ENCODE data around the gene SEC22C.

The SEC22C gene

DNA sequence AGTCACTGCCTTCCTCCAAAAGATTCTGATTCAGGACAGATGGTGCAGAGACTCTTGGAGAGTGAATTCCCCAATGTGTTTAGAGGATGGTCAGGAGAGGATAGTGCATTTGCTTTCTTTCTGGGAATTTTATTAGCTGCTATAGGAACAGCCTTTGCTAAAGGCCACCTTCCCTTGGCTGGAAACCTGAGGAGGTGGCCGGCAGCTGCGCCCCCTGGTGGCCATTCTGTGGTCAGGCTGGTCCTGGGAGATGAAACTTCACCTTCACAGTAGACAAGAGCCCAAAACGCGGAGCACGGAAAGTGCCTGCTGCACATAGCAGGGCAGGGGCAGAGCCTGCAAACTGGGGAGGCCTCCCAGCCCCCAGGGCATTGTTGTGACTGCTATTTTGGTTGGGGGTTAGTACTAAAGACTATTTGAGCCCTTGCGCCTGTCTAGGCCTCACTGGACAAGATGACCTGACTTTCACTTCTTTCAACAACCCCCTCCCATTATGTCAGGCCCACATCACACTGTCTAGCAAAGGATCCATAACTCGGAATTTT is 34.3 kb downstream of the SEC22C start:
- Histone ChIP-seq H3K4me2 (ENCODE audit: low read length) (no peak overlapping the region), H3K18ac (ENCODE audit: low read length) (no peak overlapping the region), H3K79me1 (ENCODE audit: low read length) (no peaks in the 10 kb centered on the region), H3K27ac (ENCODE audit: low read depth, low read length) (no peak overlapping the region), H3K79me2 (ENCODE audit: control insufficient read depth, insufficient read depth, low read length, poor library complexity) (no peaks in the 10 kb centered on the region), H2AK5ac (ENCODE audit: low read length) (no peak overlapping the region), H3K4ac (ENCODE audit: low read depth, low read length) (no peak overlapping the region), H2AFZ (ENCODE audit: insufficient read depth, low read length, poor library complexity) (no peak overlapping the region), H4K12ac (ENCODE audit: low read depth, low read length) (no peak overlapping the region), H2BK120ac (ENCODE audit: insufficient read depth, low read length, poor library complexity) (no peak overlapping the region), H3K4me3 (ENCODE audit: low read depth, low read length) (no peak overlapping the region), H2BK5ac (ENCODE audit: low read depth, low read length, poor library complexity) (no peak overlapping the region), H3K36me3 (ENCODE audit: control insufficient read depth in 1 of 2, insufficient read depth in 2 of 2, low read length in 2 of 2) (peaks cover 0 to 2% of the 10 kb centered on the region in 2 experiments), H3K4me1 (ENCODE audit: control insufficient read depth in 1 of 2, insufficient read depth in 2 of 2, low read length in 2 of 2) (peaks cover 4 to 5% of the 10 kb centered on the region in 2 experiments), H3K14ac (ENCODE audit: low read length) (no peak overlapping the region), H3K9ac (ENCODE audit: low read length) (no peak overlapping the region), H3K27me3 (ENCODE audit: insufficient read depth, low read length) (no peaks in the 10 kb centered on the region), H2BK12ac (ENCODE audit: low read length) (no peak overlapping the region), H3K23ac (ENCODE audit: low read length) (no peak overlapping the region), H4K8ac (ENCODE audit: low read depth, low read length) (no peak overlapping the region), H4K91ac (ENCODE audit: low read depth, low read length) (no peak overlapping the region), H3K9me3 (ENCODE audit: insufficient read depth, low read depth, low read length) (no peaks in the 10 kb centered on the region)
- peak; percentile 58 to 76 for DNase-seq
- WGBS (ENCODE audit: extremely low coverage, insufficient coverage, insufficient read length), result no CpG with 5 or more reads among the region's 7 CpGs

- Histone ChIP-seq H4K8ac (ENCODE audit: low read depth, low read length) (no peak overlapping the region), H3K9ac (ENCODE audit: low read length) (no peak overlapping the region), H3K79me1 (ENCODE audit: low read length) (no peaks in the 10 kb centered on the region), H3K9me3 (ENCODE audit: insufficient read depth, low read depth, low read length) (no peaks in the 10 kb centered on the region), H2BK12ac (ENCODE audit: low read length) (no peak overlapping the region), H3K23ac (ENCODE audit: low read length) (no peak overlapping the region), H3K36me3 (ENCODE audit: control insufficient read depth in 1 of 2, insufficient read depth in 2 of 2, low read length in 2 of 2) (peaks cover 0 to 2% of the 10 kb centered on the region in 2 experiments), H3K4me1 (ENCODE audit: control insufficient read depth in 1 of 2, insufficient read depth in 2 of 2, low read length in 2 of 2) (peaks cover 4 to 5% of the 10 kb centered on the region in 2 experiments), H3K18ac (ENCODE audit: low read length) (no peak overlapping the region), H2BK5ac (ENCODE audit: low read depth, low read length, poor library complexity) (no peak overlapping the region), H4K91ac (ENCODE audit: low read depth, low read length) (no peak overlapping the region), H4K12ac (ENCODE audit: low read depth, low read length) (no peak overlapping the region), H3K79me2 (ENCODE audit: control insufficient read depth, insufficient read depth, low read length, poor library complexity) (no peaks in the 10 kb centered on the region), H3K4me3 (ENCODE audit: low read depth, low read length) (no peak overlapping the region), H2BK120ac (ENCODE audit: insufficient read depth, low read length, poor library complexity) (no peak overlapping the region), H3K27me3 (ENCODE audit: insufficient read depth, low read length) (no peaks in the 10 kb centered on the region), H3K4ac (ENCODE audit: low read depth, low read length) (no peak overlapping the region), H3K27ac (ENCODE audit: low read depth, low read length) (no peak overlapping the region), H3K14ac (ENCODE audit: low read length) (no peak overlapping the region), H2AK5ac (ENCODE audit: low read length) (no peak overlapping the region), H2AFZ (ENCODE audit: insufficient read depth, low read length, poor library complexity) (no peak overlapping the region), H3K4me2 (ENCODE audit: low read length) (no peak overlapping the region)
- no peak for DNase-seq
- no CpG with 5 or more reads among the region's 3 CpGs for WGBS (ENCODE audit: extremely low coverage, insufficient coverage, insufficient read length)
Observed at GRCh38 chr3:42546691-42547213, 35.0 kb downstream of the SEC22C start.

GRCh38 chr3:42545284-42545900 is 36.4 kb downstream of the SEC22C start:
- H3K79me1 ChIP-seq (ENCODE audit: low read length), result no peaks in the 10 kb centered on the region
- no peaks in the 10 kb centered on the region for H3K79me2 ChIP-seq (ENCODE audit: control insufficient read depth, insufficient read depth, low read length, poor library complexity)
- no peaks in the 10 kb centered on the region for H3K36me3 ChIP-seq (ENCODE audit: control insufficient read depth in 1 of 2, insufficient read depth in 2 of 2, low read length in 2 of 2)
- H2BK5ac ChIP-seq (ENCODE audit: low read depth, low read length, poor library complexity), result no peak overlapping the region
- H3K9ac ChIP-seq (ENCODE audit: low read length), result no peak overlapping the region
- H3K23ac ChIP-seq (ENCODE audit: low read length), result no peak overlapping the region
- H2BK120ac ChIP-seq (ENCODE audit: insufficient read depth, low read length, poor library complexity), result no peak overlapping the region
- H3K18ac ChIP-seq (ENCODE audit: low read length), result no peak overlapping the region
- DNase-seq, result no peak
- H3K14ac ChIP-seq (ENCODE audit: low read length), result no peak overlapping the region
- H2BK12ac ChIP-seq (ENCODE audit: low read length), result no peak overlapping the region
- no peak overlapping the region for H3K4me3 ChIP-seq (ENCODE audit: low read depth, low read length)
- no peaks in the 10 kb centered on the region for H3K9me3 ChIP-seq (ENCODE audit: insufficient read depth, low read depth, low read length)
- no CpG with 5 or more reads among the region's 5 CpGs for WGBS (ENCODE audit: extremely low coverage, insufficient coverage, insufficient read length)
- no peak overlapping the region for H3K27ac ChIP-seq (ENCODE audit: low read depth, low read length)
- H4K8ac ChIP-seq (ENCODE audit: low read depth, low read length), result no peak overlapping the region
- no peak overlapping the region for H2AFZ ChIP-seq (ENCODE audit: insufficient read depth, low read length, poor library complexity)
- H4K91ac ChIP-seq (ENCODE audit: low read depth, low read length), result no peak overlapping the region
- peaks cover 4 to 5% of the 10 kb centered on the region in 2 experiments for H3K4me1 ChIP-seq (ENCODE audit: control insufficient read depth in 1 of 2, insufficient read depth in 2 of 2, low read length in 2 of 2)
- H4K12ac ChIP-seq (ENCODE audit: low read depth, low read length), result no peak overlapping the region
- no peaks in the 10 kb centered on the region for H3K27me3 ChIP-seq (ENCODE audit: insufficient read depth, low read length)
- no peak overlapping the region for H2AK5ac ChIP-seq (ENCODE audit: low read length)
- no peak overlapping the region for H3K4me2 ChIP-seq (ENCODE audit: low read length)
- no peak overlapping the region for H3K4ac ChIP-seq (ENCODE audit: low read depth, low read length)

DNA sequence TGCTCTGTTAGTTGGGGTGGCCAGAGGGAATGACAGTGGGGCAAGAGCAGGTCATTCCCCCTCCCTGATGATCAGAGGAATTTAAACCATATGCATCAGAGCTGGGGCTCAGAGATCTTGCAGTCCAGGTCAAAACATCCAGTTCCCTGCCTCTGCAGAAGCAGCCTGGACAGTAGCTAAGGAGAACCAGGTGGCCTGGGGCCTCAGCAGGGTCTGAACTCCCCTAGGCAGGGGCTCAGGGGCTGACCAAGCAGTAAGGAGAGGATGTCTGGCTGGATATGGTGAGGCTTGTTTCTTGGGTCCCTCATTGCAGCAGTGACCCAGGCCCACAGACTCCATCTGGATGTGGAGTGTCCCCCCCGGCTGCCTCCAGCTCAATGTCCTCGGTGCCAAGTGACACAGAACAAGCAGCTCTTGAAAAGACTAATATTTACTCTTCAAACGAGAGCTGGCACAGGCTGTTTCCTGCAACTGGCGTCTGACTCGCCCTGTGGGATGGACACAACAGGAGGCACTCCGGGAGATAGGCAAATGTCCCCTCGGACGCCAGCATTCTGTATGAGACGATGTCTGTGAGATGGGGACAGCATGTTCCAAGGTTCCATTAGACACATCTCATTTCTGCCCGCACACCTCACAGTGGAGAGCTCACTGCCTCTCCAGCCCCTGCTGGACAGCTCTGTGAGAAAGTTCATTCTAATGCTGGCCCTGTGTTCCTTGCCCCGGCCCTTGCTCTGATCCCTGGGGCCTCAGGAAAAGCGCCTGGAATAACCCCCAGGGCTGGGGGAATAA is 37.1 kb downstream of the SEC22C start:
- no CpG with 5 or more reads among the region's 12 CpGs for WGBS (ENCODE audit: extremely low coverage, insufficient coverage, insufficient read length)
- Histone ChIP-seq H2BK12ac (ENCODE audit: low read length) (no peak overlapping the region), H3K4me2 (ENCODE audit: low read length) (no peak overlapping the region), H3K4me3 (ENCODE audit: low read depth, low read length) (no peak overlapping the region), H3K23ac (ENCODE audit: low read length) (no peak overlapping the region), H2BK120ac (ENCODE audit: insufficient read depth, low read length, poor library complexity) (no peak overlapping the region), H3K9ac (ENCODE audit: low read length) (no peak overlapping the region), H3K27ac (ENCODE audit: low read depth, low read length) (no peak overlapping the region), H3K9me3 (ENCODE audit: insufficient read depth, low read depth, low read length) (no peaks in the 10 kb centered on the region), H2AK5ac (ENCODE audit: low read length) (no peak overlapping the region), H3K79me1 (ENCODE audit: low read length) (no peaks in the 10 kb centered on the region), H2AFZ (ENCODE audit: insufficient read depth, low read length, poor library complexity) (no peak overlapping the region), H4K8ac (ENCODE audit: low read depth, low read length) (no peak overlapping the region), H3K14ac (ENCODE audit: low read length) (no peak overlapping the region), H4K91ac (ENCODE audit: low read depth, low read length) (no peak overlapping the region), H3K36me3 (ENCODE audit: control insufficient read depth in 1 of 2, insufficient read depth in 2 of 2, low read length in 2 of 2) (no peaks in the 10 kb centered on the region), H3K27me3 (ENCODE audit: insufficient read depth, low read length) (no peaks in the 10 kb centered on the region), H4K12ac (ENCODE audit: low read depth, low read length) (no peak overlapping the region), H3K79me2 (ENCODE audit: control insufficient read depth, insufficient read depth, low read length, poor library complexity) (no peaks in the 10 kb centered on the region), H2BK5ac (ENCODE audit: low read depth, low read length, poor library complexity) (no peak overlapping the region), H3K18ac (ENCODE audit: low read length) (no peak overlapping the region), H3K4me1 (ENCODE audit: control insufficient read depth in 1 of 2, insufficient read depth in 2 of 2, low read length in 2 of 2) (peaks cover 4 to 5% of the 10 kb centered on the region in 2 experiments), H3K4ac (ENCODE audit: low read depth, low read length) (no peak overlapping the region)
- DNase-seq, result peak in 1 of 2 donors; percentile 8

Measured in trophoblast cell (in vitro differentiated cells and primary cell).